ENCODE data around the gene DACH1.

GRCh38 chr13:71477735-71478134 is 389.3 kb downstream of the DACH1 start:
- TF ChIP-seq, protein P1, sequence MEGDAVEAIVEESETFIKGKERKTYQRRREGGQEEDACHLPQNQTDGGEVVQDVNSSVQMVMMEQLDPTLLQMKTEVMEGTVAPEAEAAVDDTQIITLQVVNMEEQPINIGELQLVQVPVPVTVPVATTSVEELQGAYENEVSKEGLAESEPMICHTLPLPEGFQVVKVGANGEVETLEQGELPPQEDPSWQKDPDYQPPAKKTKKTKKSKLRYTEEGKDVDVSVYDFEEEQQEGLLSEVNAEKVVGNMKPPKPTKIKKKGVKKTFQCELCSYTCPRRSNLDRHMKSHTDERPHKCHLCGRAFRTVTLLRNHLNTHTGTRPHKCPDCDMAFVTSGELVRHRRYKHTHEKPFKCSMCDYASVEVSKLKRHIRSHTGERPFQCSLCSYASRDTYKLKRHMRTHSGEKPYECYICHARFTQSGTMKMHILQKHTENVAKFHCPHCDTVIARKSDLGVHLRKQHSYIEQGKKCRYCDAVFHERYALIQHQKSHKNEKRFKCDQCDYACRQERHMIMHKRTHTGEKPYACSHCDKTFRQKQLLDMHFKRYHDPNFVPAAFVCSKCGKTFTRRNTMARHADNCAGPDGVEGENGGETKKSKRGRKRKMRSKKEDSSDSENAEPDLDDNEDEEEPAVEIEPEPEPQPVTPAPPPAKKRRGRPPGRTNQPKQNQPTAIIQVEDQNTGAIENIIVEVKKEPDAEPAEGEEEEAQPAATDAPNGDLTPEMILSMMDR (IDR thresholded peaks at IDR 0.05): no peak
- TF ChIP-seq EP300 (IDR thresholded peaks at IDR 0.05) (no peak), POLR2A (IDR thresholded peaks at IDR 0.05) (no peak)

Data from tibial nerve (tissue), 4 donors.